ENCODE measurements around the gene GIMAP1. TPM values are rescaled to one million over a fixed set of nuclear protein-coding genes. Genes with fewer than 3 reads are reported as not detected.

The GIMAP1 gene
- polyA plus RNA-seq, 1 of the 3 experiments (the other 2 are of a cell fraction) = not detected

GRCh38 chr7:150759479-150759878 is 43.1 kb downstream of the GIMAP1 start:
- H3K27me3 ChIP-seq (ENCODE audit: insufficient read depth) = no peaks in the 10 kb centered on the region
- 0% methylated on average over 1 of the region's 1 CpG for WGBS (ENCODE audit: low lambda C conversion rate)
- no peaks in the 10 kb centered on the region for H3K9me3 ChIP-seq
- H2AFZ ChIP-seq (ENCODE audit: low read depth) = no peak overlapping the region
- CTCF ChIA-PET = interaction anchor here (1.1 to 1.8 kb wide), 5 partner anchors 12 to 311 kb away, joined by 3 to 9 read pairs (median 3); no protein-coding TSS in a partner anchor
- no peak overlapping the region for H3K27ac ChIP-seq (ENCODE audit: low read depth in 2 of 2, low read length in 1 of 2)
- no peak for TF ChIP-seq USF1 (IDR thresholded peaks at IDR 0.05; ENCODE audit: borderline replicate concordance, low read depth)
- TF ChIP-seq SIN3A (IDR thresholded peaks at IDR 0.05; ENCODE audit: borderline replicate concordance, low read depth, low read length) = no peak
- TF ChIP-seq POLR2AphosphoS5 (IDR thresholded peaks at IDR 0.05; ENCODE audit: low read depth, low read length) = no peak
- TF ChIP-seq CHD2 (IDR thresholded peaks at IDR 0.05; ENCODE audit: low read length, partially characterized antibody) = no peak
- no peak for TF ChIP-seq ELF1 (IDR thresholded peaks at IDR 0.05)
- no peak for TF ChIP-seq EP300 (IDR thresholded peaks at IDR 0.05; ENCODE audit: borderline replicate concordance in 1 of 2, low read depth in 1 of 2, low read length in 1 of 2)
- TF ChIP-seq EZH2phosphoT487 (IDR thresholded peaks at IDR 0.05; ENCODE audit: borderline replicate concordance, low read depth) = no peak
- TF ChIP-seq MAX (IDR thresholded peaks at IDR 0.05; ENCODE audit: low read depth) = no peak
- no peak for TF ChIP-seq MEF2A (IDR thresholded peaks at IDR 0.05; ENCODE audit: borderline replicate concordance, low read depth)
- no peak for TF ChIP-seq RCOR1 (IDR thresholded peaks at IDR 0.05; ENCODE audit: low read length)
- TF ChIP-seq NFIC (IDR thresholded peaks at IDR 0.05; ENCODE audit: borderline replicate concordance) = no peak
- H3K4me1 ChIP-seq (ENCODE audit: control insufficient read depth in 1 of 2, insufficient read depth in 2 of 2, low read depth in 1 of 2, low read length in 1 of 2) = no peaks in the 10 kb centered on the region
- H3K36me3 ChIP-seq (replicated peaks in 1 of 2; ENCODE audit: control insufficient read depth in 1 of 2, insufficient read depth in 2 of 2, low read length in 1 of 2) = no peaks in the 10 kb centered on the region
- no peak for DNase-seq
- H3K4me3 ChIP-seq (ENCODE audit: low read depth in 2 of 2, low read length in 1 of 2) = no peak overlapping the region
- POLR2A ChIA-PET = no interaction called here
- H3K79me2 ChIP-seq (ENCODE audit: insufficient read depth) = no peaks in the 10 kb centered on the region
- no peaks in the 10 kb centered on the region for H4K20me1 ChIP-seq (ENCODE audit: insufficient read depth)
- no peak overlapping the region for H3K9ac ChIP-seq
- no peaks in the 10 kb centered on the region for H3K9me2 ChIP-seq
- no peak overlapping the region for H3K4me2 ChIP-seq
- H3F3A ChIP-seq (replicated peaks; ENCODE audit: insufficient read depth) = peaks cover 3% of the 10 kb centered on the region

- Histone ChIP-seq H3K9me3 (no peaks in the 10 kb centered on the region), H3K4me1 (ENCODE audit: control insufficient read depth in 1 of 2, insufficient read depth in 2 of 2, low read depth in 1 of 2, low read length in 1 of 2) (no peaks in the 10 kb centered on the region), H3K9ac (no peak overlapping the region), H3K79me2 (ENCODE audit: insufficient read depth) (no peaks in the 10 kb centered on the region), H3K27ac (ENCODE audit: low read depth in 2 of 2, low read length in 1 of 2) (no peak overlapping the region), H3F3A (replicated peaks; ENCODE audit: insufficient read depth) (no peaks in the 10 kb centered on the region), H3K27me3 (ENCODE audit: insufficient read depth) (no peaks in the 10 kb centered on the region), H3K4me3 (ENCODE audit: low read depth in 2 of 2, low read length in 1 of 2) (no peak overlapping the region), H3K36me3 (replicated peaks in 1 of 2; ENCODE audit: control insufficient read depth in 1 of 2, insufficient read depth in 2 of 2, low read length in 1 of 2) (no peaks in the 10 kb centered on the region), H2AFZ (ENCODE audit: low read depth) (no peak overlapping the region), H3K9me2 (no peaks in the 10 kb centered on the region), H3K4me2 (no peak overlapping the region), H4K20me1 (ENCODE audit: insufficient read depth) (no peaks in the 10 kb centered on the region)
- DNase-seq = no peak
- POLR2A ChIA-PET = no interaction called here
- TF ChIP-seq RAD21 (IDR thresholded peaks at IDR 0.05; ENCODE audit: low read length) (no peak), ELF1 (IDR thresholded peaks at IDR 0.05) (no peak), USF2 (IDR thresholded peaks at IDR 0.05; ENCODE audit: borderline replicate concordance, low read depth, low read length) (no peak), CTCF (IDR thresholded peaks at IDR 0.05) (no peak), POLR2AphosphoS5 (IDR thresholded peaks at IDR 0.05; ENCODE audit: low read depth, low read length) (no peak), FOXJ3 (CRISPR knock-in tag; IDR thresholded peaks at IDR 0.05) (no peak), REST (IDR thresholded peaks at IDR 0.05; ENCODE audit: low read depth, low read length) (no peak), EP300 (IDR thresholded peaks at IDR 0.05; ENCODE audit: borderline replicate concordance in 1 of 2, low read depth in 1 of 2, low read length in 1 of 2) (no peak), RXRA (IDR thresholded peaks at IDR 0.05; ENCODE audit: borderline replicate concordance, low read depth) (no peak), RFX5 (IDR thresholded peaks at IDR 0.05; ENCODE audit: low read length) (no peak), CHD2 (IDR thresholded peaks at IDR 0.05; ENCODE audit: low read length, partially characterized antibody) (no peak), SIN3A (IDR thresholded peaks at IDR 0.05; ENCODE audit: borderline replicate concordance, low read depth, low read length) (no peak), MXI1 (IDR thresholded peaks at IDR 0.05; ENCODE audit: low read depth, low read length) (no peak)
- CTCF ChIA-PET = interaction anchor here (0.6 to 4.8 kb wide), 4 partner anchors 9 to 318 kb away, joined by 3 to 25 read pairs (median 4); no protein-coding TSS in a partner anchor
These were observed 49.9 kb downstream of the GIMAP1 start for GRCh38 chr7:150766334-150766709.

Measured in SK-N-SH (cell line).